HG03103 (cell line): ENCODE data around the gene TBCA.

Experiments
- ATAC-seq: cut with Tn5 transposase; IDR thresholded peaks from one replicate; pipeline ENCODE4 v1.9.1; 2021; ENCODE audit warnings: low read depth; ENCODE audit not compliant: unreplicated experiment

Gene TBCA

DNA sequence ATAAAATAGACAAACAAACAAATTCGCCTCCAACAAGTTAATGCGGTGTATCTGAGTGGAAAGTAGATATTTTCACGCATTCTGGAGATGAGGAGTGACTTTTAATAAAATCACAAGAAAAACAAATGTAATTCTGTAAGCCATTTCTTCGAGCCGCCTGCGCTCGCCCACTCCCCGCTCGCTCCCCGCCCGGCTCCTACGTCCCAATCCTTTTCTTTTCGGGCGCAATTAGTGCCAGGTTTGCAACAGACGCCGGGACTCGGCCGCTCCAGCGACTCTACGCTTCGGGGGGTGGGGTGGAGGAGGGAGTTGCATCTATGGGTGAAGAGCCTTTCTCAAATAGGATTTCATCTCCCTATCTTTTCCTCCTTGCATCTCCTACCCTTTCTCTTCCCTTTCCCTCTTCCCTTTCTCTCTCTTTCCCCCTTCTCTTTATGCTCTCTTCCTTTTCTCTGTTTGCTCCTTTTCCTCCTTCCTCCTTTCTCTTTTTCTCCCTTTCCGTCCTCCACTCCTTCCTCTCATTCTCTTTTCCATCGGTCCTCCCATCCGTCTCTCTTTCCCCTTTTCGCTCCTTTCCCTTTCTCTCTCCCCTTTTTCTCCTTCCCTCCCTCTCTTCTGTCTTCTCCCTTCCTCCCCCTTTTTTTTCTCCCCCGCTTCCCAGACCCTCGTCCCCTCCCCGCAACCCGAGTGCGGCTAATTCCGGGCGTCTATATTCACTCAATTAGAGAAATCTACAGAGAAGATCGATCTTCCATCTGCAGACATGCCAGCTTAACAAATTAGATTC is 131.6 kb downstream of the TBCA start:
- no peak for ATAC-seq

DNA sequence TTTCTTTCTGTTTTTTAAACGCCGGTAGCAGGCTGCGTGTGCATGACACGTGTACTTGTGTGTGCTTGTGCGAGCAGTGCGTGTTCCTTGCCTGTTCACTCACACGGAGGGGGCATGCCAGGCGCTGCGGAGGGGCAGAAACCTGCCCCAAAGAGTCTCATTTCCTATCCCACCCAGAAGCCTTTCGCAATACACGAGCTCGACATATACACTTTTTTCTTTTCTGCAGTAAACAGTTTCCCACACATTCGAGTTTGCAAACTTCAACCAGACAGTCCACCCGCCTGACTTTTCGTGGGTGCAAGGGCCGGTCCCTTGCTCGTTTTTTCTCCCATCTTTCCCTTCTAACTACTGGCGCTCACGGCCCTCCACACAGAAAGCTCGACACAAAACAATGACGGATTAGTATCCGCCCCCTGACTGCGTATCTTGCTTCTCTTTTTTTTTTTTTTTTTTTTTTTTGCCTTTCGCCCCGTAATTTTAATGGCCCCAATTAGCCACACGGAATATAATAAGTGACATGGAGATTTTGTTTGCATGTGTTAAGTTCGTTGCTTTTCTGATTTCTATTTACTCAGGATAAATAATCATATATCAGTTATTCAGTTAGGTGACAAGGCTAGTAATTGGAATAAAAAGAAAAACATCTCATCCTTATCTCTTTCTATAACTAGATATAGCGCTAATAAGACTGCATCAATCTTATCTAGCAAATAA is 132.3 kb downstream of the TBCA start:
- no peak for ATAC-seq

DNA sequence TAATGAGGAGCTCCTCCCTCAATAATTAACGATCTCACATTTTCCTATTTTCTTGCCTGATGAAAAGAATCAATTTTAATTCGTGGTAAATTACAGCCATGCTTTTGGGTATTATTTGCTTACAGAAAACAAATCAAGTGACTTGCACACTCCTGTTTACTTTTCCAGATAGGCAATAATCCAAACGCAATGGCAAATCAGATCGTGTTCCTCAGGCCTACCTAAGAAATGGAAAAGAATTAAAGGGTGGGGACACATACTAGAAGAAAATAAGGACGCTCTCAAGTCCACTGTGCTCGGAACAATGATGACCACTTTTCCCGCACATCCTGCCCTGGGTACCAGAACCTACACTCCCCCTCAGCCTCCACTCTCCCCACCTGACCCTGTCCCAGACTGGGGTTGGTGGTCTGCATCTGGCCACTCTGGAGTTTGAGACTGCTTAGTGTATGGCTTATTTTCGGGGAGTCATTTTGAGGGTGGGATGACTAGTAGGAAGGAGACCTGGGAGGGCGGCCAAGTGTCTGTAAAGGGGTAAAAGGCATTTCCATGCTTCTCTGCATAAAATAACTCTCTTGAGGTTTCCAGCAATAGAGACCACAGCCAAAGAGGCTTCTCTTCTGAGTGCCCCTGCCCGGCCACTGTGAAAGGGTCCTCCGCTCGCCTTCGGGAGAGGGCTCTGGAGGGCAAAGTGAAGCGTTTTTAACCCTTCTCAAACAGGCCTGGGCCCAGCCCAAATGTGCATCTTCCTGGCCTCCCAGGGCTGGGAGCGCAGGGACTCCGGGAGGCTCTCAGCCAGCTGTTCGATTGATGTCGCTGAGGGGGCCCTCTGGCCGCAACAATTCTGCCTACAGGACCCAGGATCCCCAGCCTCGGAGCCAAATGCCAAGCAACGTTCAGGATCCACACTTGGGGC is 133.1 kb downstream of the TBCA start:
- ATAC-seq = no peak

DNA sequence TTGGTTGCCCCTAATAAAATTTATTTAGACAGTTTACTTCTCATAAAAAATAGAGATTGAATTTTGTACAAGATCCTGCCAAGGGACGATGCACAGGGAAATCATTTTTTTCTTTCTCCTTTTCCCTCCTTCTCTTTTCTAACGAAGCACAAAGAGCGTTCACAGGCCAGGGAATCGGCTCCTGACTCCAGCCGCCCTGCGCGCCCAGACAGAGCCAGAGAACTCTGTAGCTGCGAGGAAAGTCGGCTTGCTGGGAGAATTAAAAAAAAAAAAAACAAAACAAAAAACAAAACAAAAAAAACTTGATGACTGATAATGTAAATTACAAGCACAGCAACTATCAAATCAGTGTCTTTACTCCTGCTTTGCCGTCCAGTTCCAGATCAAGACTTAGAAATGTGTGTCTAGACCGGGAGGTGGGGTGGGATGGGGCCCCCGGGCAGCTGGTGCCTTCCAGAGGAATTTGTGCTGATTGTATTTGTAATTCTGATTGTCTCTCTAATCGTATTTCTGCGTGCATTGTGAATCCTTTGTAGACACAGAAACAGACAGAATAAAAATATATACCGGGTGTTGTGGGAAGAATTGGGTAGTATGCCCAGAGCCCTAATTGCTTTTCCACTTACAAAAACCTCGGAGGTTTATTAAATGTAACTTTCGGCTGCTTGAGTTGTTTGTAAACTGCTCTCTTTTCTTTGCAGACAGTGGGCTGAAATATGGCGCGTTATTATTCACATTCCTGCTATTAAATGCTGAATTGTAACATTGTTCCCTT is 134.0 kb downstream of the TBCA start:
- no peak for ATAC-seq

DNA sequence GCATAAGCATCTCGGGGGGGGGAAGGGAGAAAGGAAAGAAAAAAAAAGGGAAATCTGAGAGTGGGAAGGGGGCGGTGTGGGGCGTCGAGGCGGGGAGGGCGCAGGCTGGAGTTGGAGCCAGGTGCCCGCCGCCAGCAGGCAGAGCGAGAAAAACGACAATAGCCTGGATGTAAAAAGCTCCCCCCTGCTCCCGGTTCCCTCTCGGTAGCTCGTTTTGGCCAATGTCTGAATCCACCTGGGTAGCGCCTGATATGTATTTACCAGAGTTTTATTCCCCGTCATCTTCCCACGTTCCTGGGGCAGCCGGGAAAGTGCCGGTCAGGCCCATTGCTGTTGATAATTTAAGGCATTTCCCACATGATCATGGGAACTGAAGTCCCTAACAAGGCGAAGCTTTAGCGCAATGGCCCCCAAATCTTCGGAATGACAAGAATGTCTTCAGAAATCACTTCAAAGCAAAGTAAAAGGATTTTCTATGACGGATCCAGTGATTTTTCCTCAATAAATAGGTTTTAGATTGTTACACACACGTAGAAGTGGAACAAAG is 134.7 kb downstream of the TBCA start:
- ATAC-seq = no peak
